Hepatocyte (in vitro differentiated cells): ENCODE measurements around the gene RABL3.

Experiments used
- CTCF ChIP-seq: fragments of 200-600 bp; sonication (generic); IDR thresholded peaks from 2 replicates; pipeline ENCODE4 v1.5.1; 2016; ENCODE audit warnings: antibody characterized with exemption, mild to moderate bottlenecking; ENCODE audit not compliant: poor library complexity
- EZH2 ChIP-seq: fragments of 200-600 bp; sonication (generic); IDR thresholded peaks from 2 replicates; pipeline ENCODE4 v1.6.1; 2016; ENCODE audit warnings: antibody characterized with exemption, mild to moderate bottlenecking, borderline replicate concordance
- EZH2phosphoT487 ChIP-seq: fragments of 200-600 bp; sonication (generic); IDR thresholded peaks from one replicate; pipeline ENCODE4 v1.6.1; 2018; ENCODE audit warnings: antibody characterized with exemption, mild to moderate bottlenecking, low read depth, moderate library complexity; ENCODE audit not compliant: unreplicated experiment, severe bottlenecking

DNA sequence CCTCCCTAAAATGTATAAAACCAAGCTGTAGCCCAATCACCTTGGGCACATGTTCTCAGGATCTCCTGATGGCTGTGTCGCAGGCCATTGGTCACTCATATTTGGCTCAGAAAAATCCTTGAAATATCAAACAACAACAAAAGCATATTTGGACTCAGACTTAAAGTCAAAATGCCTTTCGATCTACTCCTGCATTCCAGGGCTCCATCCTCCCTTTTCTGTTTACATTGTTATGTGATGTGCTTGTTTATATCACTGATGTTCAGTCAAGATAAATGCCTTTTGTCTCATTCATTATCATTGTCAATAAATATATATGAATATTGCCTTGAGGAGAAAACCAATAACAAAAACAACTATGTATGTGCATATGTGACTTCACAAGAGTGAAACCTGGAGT is 92.0 kb downstream of the RABL3 start:
- TF ChIP-seq CTCF = no peak
- no peak for TF ChIP-seq EZH2
- TF ChIP-seq EZH2phosphoT487 = no peak
